GM19467 (cell line): Measurements from ENCODE around the gene CANT1.

Experiments used
- ATAC-seq: cut with Tn5 transposase; IDR thresholded peaks from one replicate; pipeline ENCODE4 v1.9.1; 2021; ENCODE audit warnings: mild to moderate bottlenecking, moderate library complexity; ENCODE audit not compliant: unreplicated experiment

CANT1 gene

DNA sequence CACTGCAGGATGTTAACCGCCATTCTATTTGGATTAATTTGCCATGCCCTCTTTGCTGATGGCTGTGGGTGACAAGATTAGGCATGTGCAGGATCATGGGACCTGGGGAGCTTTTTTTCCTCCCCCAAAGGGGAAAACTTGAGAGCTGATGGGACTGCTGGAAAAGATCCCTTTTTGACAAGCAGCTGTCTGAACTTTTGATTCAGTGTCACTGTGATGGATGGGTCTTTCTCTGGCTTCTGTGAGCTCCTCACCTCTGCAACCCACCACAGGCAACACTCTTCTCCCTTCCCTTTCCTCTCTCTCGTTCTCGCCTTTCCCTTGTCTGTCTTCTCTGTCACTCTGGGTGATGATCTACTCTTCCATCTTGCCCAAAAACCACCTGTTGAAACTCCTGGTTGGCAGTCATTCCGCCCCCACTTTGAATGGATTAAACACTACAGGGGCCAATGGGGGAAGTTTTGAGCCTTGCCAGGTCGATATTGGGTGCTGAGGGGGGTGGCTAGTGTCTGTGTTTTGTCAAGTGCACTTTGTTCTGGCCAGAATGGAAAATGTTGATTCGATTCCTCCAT is 3.1 kb upstream of the CANT1 start:
- no peak for ATAC-seq

- ATAC-seq: no peak
Observed at GRCh38 chr17:79011451-79012147, 2.0 kb upstream of the CANT1 start.

GRCh38 chr17:79010304-79010646 is 711 bp upstream of the CANT1 start:
- no peak for ATAC-seq

- ATAC-seq: no peak
Observed at GRCh38 chr17:79008666-79009387, 737 bp downstream of the CANT1 start.

DNA sequence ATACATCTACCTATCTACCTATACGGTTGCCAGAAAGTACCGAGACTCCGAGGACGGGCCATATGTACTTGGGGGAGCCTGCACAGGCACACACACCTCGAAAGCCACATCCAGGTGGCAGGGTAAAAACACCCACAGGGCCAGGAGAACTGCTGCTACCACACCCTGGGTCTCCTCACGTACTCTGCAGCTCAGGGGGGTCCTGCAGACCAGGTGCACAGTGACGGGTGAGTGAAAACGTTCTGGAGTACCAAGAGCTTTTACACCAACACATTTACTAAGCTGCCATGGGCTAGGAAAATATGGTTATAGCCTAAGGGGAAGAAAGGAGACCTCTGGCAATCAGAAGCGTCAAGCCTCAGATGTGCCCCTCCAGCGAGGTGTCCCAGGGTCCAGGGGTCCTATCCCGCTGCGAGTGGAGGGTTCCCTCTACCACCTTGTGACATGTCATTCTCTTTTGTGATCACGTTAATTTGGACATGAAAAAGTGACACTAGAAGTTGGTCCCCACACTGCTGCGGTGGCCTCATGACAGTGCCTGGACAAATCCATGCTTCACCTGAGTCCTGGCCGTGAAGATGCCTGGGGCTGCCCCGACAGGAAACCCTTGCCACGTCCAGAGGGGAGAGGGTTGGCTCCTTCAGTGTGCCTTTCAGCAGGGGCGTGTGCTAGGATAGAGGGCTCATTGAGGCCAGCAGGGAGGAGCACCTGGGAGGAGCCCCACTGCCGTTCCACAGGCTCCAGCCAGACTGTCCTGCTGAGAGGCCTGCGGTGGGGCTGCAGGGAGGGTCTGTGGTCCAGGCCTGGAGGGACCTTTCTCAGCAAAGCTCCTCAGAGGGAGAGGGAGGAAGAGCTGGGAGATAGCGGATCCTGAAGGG is 1.8 kb downstream of the CANT1 start:
- no peak for ATAC-seq

DNA sequence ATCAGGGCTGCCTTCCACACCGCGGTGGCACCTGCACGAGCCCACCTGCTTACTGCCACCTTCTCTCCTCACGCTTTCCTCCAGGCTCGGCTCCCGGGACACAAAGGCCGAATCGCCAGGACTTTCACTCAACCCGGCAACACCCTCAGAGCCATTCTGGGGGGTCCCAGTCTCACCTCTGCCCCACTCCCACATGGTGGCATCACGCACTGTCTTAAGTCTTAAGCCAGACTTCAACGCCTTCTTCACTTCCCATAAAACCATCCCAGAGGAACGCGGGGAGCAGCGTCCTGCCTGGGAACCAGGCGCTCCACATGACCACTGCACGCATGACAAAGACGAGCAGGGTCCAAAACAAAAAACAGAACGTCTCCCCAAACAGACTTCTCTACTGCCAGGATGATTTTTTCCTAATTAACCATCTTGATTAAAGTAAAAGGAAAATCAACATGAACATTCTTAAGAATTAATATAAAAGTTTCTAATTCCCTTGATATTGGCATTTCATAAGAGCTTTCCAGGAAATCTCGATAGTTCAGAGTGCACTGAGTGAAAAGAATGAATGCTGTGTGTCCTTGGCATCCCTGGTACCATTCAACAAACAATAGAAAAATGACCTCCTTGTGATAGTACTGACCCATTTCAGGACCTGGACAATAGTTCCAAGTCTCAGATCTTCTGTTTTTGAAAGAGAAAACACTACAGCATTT is 2.6 kb downstream of the CANT1 start:
- no peak for ATAC-seq

GRCh38 chr17:79006046-79006445 is 3.5 kb downstream of the CANT1 start:
- ATAC-seq: no peak

GRCh38 chr17:79005063-79005861 is 4.3 kb downstream of the CANT1 start:
- no peak for ATAC-seq

- ATAC-seq: no peak
Observed at GRCh38 chr17:79003661-79004411, 5.7 kb downstream of the CANT1 start.

GRCh38 chr17:79002796-79003593 is 6.6 kb downstream of the CANT1 start:
- ATAC-seq: no peak

DNA sequence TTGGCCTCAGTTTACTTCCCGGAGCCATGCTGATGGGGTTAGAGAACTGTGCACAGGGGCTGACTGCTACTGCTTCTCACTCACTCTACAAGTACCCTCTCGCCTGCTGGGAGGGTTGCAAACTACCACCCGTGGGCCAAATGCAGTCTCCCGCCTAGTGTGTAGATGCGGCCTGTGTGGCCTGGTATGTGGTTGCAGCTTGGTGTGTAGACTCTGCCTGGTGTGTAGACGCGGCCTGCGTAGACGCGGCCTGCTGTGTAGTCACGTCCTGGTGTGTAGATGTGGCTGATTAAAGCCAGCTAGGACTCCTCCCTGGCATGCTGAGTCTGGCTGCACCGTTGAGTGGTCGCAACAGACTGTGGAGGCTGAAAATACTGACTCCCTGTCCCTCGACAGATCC is 7.3 kb downstream of the CANT1 start:
- ATAC-seq: no peak

DNA sequence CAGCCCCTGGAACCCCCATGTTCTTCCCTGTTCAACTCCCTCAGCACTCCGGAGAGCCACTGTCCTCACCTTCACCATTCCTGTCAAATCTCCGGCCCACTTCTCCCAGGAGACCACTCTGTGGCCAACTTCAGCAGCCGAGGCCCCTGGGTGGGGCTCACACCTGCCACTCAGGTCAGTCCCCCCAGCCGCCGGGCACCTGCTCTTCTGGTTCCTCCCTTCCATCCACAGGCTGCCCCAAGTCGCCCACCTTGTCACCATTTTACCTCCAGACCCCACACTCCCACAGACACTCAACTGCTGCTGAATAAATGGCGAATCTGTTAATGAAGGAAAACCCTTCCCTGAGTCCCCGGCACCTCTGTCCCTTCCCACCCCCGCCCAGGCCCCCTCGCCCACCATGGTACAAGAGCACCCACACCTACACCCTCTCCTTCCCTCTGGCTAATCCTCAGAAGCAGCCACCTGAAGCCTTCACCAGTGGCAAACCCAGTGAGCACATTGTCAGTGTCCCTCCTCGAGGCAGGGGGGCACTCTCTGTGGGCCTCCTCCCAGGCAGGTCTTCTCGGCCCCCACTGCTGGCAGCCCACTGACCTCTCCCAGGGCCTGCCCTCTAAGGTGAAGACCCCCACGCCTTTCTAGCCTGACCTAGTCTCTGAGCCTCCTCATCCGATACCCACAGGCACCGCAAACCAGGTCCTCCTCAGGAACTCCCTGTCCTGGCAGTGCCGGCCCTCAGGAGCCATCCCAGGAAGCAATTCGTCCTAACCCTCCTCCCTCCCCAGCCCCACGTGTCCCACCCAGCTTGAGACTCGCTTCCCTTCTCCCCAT is 8.2 kb downstream of the CANT1 start:
- no peak for ATAC-seq

DNA sequence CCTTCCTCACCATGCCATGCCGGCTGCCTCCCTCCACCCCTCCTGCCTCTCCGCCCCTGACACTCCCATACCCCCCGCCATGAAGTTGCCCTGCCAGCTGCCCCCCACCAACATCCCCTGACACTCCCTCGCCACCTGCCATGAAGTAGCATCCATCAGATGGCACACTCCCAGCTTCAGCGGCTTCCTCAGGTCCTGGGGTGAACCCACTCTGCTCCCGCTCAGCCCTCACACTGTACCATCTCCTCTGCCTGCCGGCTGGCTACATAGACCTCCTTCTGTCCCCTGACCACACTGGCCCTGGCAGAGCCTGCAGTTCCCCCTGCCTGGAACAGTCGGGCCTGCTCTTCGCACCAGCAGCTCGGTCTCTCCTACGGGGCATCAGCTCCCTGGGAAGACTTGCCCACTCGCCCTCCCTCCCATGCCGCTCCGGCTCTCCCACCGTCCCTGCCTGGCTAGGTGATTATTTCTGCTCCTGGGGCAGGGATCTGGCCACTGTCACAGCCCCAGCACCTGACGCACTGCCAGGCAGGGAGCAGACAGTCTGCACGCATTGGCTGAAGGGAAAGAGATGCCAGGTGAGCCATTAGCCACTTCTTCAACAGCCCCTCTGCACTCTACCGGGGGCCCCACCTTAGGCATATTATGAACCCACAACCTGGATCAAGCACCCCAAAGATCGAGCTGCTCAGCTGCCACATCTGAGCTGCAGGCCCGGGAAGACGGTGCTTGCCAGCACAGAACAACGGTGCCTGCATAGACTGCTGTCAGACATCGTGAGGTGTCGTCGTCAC is 9.0 kb downstream of the CANT1 start:
- no peak for ATAC-seq

DNA sequence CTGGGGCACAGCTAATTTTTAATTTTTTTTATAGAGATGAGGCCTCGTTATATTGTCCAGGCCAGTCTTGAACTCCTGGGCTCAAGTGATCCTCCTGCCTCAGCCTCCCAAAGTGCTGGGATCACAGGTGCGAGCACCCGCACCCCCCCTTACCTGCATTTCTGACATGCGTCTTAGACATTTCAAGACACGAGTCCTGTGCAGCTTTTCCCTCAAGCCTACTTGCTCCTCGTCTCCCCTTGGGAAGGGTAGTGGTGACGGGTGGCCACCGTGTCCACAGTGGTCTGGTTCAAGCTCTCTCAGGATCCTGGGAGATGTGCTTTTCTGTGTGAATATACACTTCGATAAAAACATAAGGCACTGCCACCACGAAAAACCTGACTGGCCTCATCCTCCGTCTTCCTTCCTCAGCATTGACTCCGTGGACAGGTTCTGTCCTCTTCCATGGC is 9.6 kb downstream of the CANT1 start:
- ATAC-seq: no peak

DNA sequence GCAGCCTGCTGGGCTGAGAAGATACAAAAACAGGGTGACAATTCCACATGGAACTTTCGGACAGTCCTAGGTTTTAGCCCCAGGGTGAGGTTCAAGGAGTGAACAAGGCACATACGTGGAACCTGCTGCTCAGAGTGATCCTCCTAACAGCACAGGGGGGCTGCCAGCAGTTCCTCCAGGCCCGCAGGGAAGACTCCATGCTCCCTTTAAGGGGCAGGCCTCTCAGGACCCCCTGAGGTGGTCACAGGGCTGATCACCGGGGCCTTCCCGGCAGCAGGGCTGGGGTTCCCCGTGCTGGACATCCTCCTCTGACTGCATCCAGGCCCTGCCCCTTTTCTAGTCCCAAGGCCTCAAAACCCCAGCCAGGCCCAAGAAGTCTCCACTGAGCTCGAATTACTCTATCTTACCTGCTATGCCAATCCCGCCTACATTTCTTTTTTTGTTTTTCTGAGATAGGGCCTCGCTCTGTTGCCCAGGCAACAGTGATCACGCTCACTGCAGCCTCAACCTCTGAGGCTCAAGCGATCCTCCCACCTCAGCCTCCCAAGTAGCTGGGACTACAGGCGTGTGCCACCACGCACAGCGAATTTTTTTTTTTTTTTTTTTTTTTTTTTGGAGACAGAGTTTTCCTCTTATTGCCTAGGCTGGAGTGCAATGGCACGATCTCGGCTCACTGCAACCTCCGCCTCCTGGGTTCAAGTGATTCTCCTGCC is 10.4 kb downstream of the CANT1 start:
- ATAC-seq: no peak
